IMR-90 (cell line): ENCODE measurements around the gene A3GALT2.

ENCODE experiments used
- CEBPB ChIP-seq: IDR thresholded peaks from 2 replicates; pipeline ENCODE4 v1.6.1; 2012; ENCODE audit warnings: low read depth, low read length, improper control_type of control experiment
- CTCF ChIP-seq: conservative IDR thresholded peaks from 2 replicates; pipeline ENCODE4 v1.5.1; 2012; ENCODE audit warnings: mild to moderate bottlenecking, low read depth, low read length, improper control_type of control experiment
- ELK1 ChIP-seq: fragments of 150-350 bp; IDR thresholded peaks from 2 replicates; pipeline ENCODE4 v1.6.1; 2016; ENCODE audit warnings: low read depth, mild to moderate bottlenecking, low read length, moderate library complexity, borderline replicate concordance
- FOS ChIP-seq: fragments of 150-350 bp; IDR thresholded peaks from 2 replicates; pipeline ENCODE4 v1.6.1; 2016; ENCODE audit warnings: low read depth, low read length
- MAFK ChIP-seq: IDR thresholded peaks from 2 replicates; pipeline ENCODE4 v1.6.1; 2012; ENCODE audit warnings: low read depth, low read length, improper control_type of control experiment
- MAZ ChIP-seq: IDR thresholded peaks from 2 replicates; pipeline ENCODE4 v1.6.1; 2012; ENCODE audit warnings: low read depth, mild to moderate bottlenecking, low read length, improper control_type of control experiment, moderate library complexity, borderline replicate concordance
- MXI1 ChIP-seq: IDR thresholded peaks from 2 replicates; pipeline ENCODE4 v1.6.1; 2012; ENCODE audit warnings: low read depth, mild to moderate bottlenecking, low read length, moderate library complexity, borderline replicate concordance
- NFE2L2 ChIP-seq: fragments of 150-350 bp; IDR thresholded peaks from 2 replicates; pipeline ENCODE4 v1.6.1; 2016; ENCODE audit warnings: low read depth, mild to moderate bottlenecking, low read length
- POLR2A ChIP-seq: IDR thresholded peaks from 2 replicates; pipeline ENCODE4 v1.6.1; 2012; ENCODE audit warnings: mild to moderate bottlenecking, low read depth, low read length
- RAD21 ChIP-seq: IDR thresholded peaks from 2 replicates; pipeline ENCODE4 v1.6.1; 2012; ENCODE audit warnings: low read length, improper control_type of control experiment
- RCOR1 ChIP-seq: IDR thresholded peaks from 2 replicates; pipeline ENCODE4 v1.6.1; 2012; ENCODE audit warnings: mild to moderate bottlenecking, low read length, improper control_type of control experiment; ENCODE audit not compliant: insufficient replicate concordance
- USF2 ChIP-seq: fragments of 150-350 bp; IDR thresholded peaks from 2 replicates; pipeline ENCODE4 v1.6.1; 2017; ENCODE audit warnings: mild to moderate bottlenecking, antibody characterized with exemption, low read length, low read depth

GRCh38 chr1:33312413-33312749, 8.5 kb downstream of the A3GALT2 start:
- TF ChIP-seq FOS (no peak), POLR2A (no peak), CTCF (no peak), MAZ (no peak), RCOR1 (no peak), NFE2L2 (no peak), USF2 (no peak), ELK1 (no peak), RAD21 (no peak), MXI1 (no peak), CEBPB (no peak), MAFK (no peak)
